NCI-H2081 (cell line): ENCODE data around the gene NR1I2.

Experiments
- DNase-seq, 2 experiments: peaks; one replicate each; lab custom pipeline; 2025; lab: John Stamatoyannopoulos, UW

NR1I2 gene

DNA sequence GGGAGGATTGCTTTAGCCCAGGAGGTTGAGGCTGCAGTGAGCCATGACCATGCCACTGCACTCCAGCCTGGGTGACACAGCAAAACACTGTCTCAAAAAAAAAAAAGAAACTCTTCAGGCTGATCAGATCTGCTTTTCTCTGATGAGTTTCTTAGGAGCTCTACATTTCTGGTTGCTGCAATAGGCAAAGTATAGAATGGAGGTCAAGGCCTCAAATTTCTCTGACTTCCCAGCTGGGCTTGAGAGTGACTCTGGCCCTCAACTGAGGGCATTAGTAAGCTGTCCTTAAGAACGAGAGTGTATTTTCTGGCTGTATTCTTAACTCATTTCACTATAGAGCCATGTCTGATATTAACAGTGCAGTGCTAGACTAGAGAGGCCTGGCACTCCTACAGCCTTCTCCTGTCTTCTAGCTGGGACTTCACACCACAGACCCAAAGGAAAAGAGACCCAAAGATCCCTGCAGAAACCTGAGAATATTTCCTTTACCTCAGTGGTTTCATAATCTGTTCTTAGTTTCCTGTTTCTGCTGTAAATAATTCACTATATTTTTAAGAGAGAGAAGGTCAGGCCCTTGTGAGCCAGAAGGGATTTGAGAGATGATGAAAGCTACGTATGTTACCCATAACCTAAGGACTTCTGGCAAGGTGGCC is 2.0 kb upstream of the NR1I2 start:
- no peak for DNase-seq

DNA sequence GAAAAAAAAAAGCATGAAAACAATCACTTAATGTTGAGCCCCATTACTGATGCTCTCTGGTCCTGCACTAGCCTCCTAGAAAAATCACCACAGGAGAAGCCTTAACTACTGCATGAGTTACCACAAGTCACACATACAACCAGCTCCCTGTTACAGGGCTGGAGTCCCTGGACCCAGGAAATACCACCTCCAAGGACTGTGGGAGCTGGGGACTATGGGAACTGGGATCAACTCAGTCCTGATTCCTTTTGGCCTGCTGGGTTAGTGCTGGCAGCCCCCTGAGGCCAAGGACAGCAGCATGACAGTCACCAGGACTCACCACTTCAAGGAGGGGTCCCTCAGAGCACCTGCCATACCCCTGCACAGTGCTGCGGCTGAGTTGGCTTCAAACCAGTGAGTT is 559 bp downstream of the NR1I2 start:
- no peak for DNase-seq

DNA sequence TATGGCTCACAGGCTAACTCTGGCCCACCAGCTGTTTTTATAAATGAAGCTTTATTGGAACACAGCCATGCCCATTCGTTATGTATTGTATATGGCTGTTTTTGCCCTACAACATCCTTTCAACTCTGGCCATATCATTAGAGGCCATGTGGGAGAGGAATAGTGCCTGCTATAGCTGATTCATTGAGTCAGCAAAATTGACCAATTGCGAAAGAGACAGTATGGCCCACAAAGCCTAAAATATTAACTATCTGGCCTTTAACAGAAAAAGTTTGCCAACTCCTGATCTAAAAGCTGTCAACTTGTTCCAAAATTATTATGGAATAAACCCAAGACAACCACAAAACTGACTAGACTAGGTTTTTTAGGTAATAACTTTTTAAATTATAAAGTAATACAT is 1.4 kb downstream of the NR1I2 start:
- DNase-seq, result no peak

DNA sequence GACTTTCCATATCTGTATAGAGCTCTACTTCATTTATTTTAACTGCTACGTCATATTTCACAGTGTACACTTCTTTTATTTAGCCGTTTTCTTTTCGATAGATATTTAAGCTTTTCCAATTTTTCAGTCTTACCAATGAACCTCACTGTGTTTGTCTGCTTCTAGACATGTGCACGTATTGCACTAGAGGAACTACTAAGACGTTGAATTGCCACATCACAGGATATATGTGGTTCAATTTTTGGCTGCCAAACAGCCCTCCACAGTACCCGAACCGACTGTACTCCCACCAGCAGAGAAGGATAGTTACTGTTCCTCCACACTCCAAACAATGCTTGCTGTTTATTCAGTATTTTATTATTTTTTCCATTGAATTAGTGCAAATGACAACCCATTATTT is 2.0 kb downstream of the NR1I2 start:
- no peak for DNase-seq

DNA sequence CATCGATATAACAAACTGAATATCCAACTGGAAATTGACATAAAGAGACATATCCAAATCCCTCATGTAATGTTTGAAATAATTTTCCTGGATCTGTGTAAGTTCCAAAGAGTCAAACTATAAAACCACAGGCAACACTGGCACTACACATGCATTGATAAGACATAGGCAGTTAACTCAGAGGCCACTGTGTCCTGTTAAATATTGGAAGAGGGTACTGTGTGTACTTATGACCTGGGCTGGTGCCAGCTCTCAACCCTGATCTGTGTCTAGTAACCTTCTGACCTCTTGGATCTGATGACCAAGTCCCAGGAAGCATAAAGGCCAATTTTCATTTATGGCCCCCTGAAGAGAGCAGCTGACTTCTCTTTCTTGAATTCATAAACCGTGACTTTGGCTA is 4.5 kb downstream of the NR1I2 start:
- no peak for DNase-seq

DNA sequence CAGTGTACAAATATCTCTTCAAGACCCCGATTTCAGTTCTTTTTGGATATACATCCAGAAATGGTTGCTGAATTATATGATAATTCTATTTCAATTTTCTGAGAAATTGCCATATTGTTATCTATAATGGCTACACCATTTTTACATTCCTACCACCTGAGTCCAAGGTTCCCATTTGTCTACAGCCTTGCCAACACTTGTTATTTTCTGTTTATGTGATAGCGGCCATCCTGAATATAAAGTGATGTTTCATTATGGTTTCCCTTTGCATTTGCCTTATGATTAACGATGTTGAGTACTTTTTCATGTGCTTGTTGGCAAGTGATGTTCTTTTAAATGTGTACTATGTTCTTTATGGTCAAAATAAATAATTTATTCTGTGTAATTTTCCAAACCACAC is 8.5 kb downstream of the NR1I2 start:
- no peak for DNase-seq

DNA sequence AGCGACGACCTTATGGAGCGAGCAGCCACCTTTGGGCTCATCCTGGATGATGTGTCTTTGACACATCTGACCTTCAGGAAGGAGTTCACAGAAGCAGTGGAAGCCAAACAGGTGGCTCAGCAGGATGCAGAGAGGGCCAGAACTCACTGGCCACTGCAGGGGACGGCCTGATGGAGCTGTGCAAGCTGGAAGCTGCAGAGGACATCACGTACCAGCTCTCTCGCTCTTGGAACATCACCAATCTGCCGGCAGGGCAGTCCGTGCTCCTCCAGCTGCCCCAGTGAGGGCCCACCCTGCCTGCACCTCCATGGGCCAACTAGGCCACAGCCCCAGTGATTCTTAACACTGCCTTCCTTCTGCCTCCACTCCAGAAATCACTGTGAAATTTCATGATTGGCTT is 10.4 kb downstream of the NR1I2 start:
- no peak for DNase-seq

DNA sequence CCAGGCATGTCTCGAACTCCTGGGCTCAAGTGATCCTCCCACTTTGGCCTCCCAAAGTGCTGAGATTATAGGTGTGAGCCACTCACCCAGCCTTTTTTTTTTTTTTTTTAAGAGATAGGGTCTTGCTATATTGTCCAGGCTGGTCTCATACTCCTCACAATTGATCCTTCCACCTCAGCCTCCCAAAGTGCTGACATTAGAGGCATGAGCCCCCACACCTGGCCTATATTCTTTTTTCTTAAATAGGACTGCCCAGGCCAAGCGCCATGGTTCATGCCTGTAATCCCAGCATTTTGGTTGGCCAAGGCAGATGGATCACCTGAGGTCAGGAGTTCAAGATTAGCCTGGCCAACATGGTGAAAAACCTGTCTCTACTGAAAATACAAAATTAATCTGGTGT is 12.5 kb downstream of the NR1I2 start:
- no peak for DNase-seq

DNA sequence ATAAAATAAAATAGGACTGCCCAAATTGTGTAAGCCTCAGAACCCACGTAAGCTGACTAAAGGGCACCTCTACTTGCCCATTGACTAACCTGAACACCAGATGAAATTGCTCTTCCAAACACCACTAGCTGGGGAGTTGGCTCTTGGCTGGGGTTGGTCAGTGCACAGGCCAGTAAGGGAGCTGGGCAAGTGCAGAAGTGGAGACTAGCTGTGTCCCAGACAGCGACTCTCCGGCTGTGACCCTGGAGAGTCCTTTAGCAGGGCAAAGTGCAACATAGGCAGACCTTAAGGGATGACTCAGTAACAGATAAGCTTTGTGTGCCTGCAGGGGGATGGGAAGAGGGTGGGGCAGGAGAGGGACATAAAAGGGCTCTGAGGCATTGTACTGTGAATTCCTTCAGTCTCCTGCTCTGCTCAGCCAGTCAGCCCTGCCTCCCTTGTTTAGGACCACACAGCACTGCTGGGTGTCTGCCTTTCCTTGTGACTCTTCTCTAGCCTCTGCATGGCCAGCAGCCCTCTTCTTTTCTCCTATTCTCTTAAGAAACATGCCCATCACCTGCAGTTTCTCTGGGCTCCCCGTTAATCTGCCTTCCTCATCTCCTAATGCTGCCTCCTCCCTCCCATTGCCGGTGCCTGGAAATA is 13.2 kb downstream of the NR1I2 start:
- DNase-seq, result no peak

DNA sequence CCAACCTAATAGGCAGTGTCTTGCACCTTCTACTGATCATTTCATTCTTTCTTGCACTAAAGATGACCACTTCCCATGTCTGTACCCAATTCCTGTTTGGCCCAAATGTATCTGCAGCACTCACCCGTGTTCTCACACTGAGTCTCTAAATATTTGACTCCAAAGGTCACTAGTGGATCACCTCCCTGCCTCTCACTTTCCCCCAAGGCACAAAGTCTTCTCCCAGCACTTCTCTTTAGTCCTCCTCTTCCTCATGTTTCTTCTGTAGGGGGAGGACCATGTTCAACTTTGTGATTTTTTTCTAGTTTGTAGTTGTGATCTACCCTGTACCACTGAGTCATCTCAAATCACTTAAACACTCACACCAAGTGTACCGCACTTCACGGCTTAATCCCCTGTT is 13.9 kb downstream of the NR1I2 start:
- no peak for DNase-seq

DNA sequence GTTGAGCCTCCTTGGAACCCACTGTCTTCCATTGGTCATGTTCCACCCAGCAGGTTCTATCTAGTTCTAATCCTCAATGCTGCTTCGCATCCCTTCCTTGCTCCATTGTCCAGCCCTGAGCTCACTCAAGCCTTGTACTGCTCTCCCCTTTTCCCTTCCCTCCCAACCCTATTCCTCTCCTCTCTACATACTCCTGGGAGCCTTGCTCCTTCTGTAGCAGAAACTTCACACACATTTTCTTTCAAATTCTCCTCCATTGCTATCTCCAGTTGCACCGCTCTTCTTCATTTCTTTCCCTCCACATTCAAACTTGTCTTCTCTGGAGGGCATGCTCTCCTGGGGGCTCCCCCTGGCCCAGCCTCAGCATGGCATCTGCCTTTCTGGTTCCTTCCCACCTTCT is 14.5 kb downstream of the NR1I2 start:
- no peak for DNase-seq

DNA sequence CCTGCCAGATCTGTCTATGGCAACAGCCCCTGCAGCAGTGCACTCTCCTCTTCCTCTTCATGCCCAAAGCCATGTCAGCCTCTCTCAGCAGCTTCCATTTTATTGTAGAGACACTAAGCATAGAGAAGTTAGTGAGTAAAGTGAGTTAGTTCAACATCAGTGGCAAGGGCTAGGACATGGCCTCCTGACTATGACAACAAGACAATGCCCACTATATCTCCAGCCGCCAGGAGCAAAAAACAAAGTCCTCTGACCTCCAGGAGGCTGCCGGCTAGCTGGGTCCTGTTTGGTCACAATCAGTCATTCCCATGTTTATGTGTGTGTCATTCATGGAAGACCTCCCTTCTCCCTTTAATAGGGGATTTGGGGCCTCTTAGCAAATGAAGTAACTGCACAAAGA is 14.9 kb downstream of the NR1I2 start:
- DNase-seq, result no peak

DNA sequence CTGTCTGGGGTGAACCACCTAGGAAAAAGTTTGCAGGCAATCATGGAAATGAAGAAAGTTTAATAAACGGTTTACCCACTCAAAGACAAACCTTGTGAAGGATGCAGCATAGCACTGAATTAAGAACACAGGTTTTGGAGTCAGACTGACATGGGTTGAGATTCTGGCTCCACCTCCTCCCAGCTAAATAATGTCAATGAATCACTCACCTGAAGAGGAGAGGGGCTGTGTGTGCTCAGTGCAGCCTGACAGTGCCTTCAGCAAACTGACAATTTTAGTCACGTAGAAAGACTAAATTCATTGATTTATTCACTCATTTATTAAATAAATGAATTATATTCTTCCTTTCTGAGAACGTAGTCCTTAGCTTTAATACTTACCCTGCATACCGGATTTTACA is 18.9 kb downstream of the NR1I2 start:
- DNase-seq, result no peak

DNA sequence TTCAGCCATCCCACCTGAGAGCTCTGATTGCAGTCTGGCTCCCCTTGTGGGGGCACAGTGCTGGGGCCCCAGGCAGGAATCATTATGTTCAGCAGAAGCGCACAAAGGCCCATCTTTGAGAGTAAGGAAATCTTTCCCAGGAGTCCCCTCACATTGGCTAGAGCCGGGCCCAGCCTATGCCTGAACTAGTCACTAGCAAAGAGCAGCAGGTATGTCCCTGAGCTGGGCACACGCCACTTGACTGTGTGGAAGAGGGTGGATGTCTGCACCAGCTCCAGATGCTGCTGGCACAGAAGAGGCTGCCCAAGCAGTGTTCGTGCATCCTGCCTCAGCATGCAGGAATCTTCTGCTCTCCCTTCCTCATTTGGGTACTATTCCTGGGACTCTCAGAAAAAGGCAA is 26.3 kb downstream of the NR1I2 start:
- no peak for DNase-seq

DNA sequence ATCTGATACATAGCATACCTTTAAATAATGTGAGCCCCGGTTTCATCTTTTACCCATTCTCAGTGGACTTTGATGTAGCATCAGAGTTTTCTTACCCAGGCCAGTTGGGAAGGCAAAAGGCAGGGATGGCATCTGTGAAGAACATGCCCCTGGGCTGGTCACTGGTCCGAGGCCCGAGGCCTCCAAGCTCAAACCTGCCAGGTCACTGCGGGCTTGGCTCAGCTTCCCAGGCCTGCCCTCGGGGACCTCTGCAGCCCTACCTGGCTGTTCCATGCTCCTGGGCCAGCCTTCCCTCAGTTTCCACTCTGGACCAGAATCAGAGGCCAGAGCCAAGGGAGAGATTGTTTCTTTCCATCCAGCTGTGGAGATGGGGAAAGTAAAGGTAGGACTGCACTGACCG is 26.9 kb downstream of the NR1I2 start:
- DNase-seq, result no peak

DNA sequence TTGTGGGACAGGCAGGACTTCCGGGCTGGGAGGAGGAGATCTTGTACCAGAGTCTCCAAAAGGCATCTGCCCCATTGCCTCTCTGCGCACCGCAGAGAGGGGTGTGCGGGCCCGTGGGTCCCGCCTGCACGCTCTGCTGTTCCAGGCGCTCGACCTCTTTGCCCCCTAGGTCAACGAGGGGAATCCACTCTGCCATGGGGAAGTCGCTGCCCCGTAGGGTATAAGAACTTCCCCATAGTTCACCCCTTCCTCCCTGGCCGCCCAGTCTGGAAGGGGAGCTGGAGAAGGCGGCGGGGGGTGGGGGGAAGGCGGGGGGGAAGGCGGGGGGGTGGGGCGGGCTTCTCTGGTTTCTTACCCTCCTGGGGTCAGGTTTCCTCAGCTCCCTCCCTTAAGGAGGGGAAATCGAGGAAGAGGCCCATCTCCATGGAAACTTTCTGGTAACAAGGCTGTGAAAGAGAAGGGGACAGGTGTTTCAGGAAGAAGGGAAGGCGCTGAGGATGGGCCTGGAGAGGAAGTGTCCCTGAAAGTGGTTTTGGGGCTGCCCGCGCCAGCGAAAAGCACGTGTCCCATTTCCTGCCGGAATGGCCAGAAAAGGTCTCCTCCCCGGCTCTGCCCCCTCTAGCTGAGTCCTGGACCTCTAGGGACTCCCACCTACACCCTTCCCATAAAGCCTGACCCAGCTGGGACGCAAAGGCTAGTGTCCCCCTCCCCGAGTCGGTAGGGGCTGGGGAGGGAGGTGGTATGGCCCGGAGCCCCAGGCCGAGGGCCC is 27.5 kb downstream of the NR1I2 start:
- no peak for DNase-seq

DNA sequence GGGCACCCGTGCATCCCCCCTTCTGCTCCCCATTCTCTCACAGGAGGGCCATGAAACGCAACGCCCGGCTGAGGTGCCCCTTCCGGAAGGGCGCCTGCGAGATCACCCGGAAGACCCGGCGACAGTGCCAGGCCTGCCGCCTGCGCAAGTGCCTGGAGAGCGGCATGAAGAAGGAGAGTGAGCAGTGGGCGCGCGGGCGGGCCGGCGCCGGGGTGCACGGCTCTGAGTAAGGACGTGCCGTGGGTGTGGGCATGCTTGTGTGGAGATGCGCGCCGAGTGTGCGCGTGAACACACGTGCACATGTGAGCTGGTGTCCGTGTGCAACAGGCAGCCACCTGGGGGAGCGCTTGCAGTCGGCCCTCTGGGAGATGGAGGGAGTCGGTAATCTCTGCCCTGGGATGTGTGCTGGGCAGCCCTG is 28.1 kb downstream of the NR1I2 start:
- no peak for DNase-seq

DNA sequence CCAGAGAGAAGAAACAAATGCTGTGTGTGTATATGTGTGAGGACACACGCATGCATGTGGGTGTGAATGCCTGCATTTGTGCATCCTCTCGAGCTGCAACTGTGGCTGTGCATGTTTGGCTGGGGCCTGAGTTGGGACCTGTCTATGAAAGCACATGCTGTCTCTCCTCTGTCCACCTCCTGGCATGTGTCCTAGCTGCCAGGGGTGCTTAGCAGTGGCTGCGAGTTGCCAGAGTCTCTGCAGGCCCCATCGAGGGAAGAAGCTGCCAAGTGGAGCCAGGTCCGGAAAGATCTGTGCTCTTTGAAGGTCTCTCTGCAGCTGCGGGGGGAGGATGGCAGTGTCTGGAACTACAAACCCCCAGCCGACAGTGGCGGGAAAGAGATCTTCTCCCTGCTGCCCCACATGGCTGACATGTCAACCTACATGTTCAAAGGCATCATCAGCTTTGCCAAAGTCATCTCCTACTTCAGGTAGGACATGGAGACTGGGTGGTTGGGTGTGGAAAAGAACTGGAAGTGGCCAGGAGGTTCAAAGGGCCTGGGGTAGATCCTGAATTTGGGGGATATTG is 30.7 kb downstream of the NR1I2 start:
- no peak for DNase-seq

DNA sequence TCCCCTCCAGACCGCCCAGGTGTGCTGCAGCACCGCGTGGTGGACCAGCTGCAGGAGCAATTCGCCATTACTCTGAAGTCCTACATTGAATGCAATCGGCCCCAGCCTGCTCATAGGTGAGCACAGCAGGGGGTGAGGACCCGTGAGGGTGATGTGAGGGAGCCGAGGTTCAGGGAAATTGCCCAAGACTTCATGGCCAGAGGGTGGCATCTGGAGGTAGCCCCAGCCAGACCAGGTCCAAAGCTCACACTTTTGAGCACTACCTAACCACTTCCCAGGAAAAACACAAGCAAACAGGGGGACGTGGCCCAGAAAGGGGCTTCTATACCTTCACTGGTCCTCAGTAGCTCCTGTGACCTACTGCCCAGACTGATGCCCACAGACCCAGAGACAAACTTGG is 33.8 kb downstream of the NR1I2 start:
- DNase-seq, result no peak

DNA sequence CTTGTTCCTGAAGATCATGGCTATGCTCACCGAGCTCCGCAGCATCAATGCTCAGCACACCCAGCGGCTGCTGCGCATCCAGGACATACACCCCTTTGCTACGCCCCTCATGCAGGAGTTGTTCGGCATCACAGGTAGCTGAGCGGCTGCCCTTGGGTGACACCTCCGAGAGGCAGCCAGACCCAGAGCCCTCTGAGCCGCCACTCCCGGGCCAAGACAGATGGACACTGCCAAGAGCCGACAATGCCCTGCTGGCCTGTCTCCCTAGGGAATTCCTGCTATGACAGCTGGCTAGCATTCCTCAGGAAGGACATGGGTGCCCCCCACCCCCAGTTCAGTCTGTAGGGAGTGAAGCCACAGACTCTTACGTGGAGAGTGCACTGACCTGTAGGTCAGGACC is 35.2 kb downstream of the NR1I2 start:
- DNase-seq, result no peak

DNA sequence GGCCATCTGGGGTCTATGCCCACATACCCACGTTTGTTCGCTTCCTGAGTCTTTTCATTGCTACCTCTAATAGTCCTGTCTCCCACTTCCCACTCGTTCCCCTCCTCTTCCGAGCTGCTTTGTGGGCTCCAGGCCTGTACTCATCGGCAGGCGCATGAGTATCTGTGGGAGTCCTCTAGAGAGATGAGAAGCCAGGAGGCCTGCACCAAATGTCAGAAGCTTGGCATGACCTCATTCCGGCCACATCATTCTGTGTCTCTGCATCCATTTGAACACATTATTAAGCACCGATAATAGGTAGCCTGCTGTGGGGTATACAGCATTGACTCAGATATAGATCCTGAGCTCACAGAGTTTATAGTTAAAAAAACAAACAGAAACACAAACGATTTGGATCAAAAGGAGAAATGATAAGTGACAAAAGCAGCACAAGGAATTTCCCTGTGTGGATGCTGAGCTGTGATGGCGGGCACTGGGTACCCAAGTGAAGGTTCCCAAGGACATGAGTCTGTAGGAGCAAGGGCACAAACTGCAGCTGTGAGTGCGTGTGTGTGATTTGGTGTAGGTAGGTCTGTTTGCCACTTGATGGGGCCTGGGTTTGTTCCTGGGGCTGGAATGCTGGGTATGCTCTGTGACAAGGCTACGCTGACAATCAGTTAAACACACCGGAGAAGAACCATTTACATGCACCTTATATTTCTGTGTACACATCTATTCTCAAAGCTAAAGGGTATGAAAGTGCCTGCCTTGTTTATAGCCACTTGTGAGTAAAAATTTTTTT is 35.9 kb downstream of the NR1I2 start:
- DNase-seq, result no peak

DNA sequence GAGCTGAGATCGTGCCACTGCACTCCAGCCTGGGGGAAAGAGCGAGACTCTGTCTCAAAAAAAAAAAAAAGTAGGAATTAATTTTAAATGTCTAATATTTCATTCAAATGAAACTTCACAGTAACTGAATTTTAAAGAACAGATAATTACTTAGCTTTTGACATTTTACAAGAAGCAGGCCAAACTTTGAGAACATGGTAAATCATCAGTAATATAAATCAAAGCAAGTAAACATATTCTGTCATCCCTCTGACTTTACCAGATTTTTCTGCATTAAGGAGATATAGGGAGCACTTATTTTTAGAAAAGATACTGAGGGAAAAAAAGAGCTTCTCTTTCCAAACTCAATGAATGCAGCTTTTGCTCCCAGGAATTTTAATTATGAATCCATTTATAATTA is 37.0 kb downstream of the NR1I2 start:
- no peak for DNase-seq
